ENCODE data around the gene CDKN2D.

DNA sequence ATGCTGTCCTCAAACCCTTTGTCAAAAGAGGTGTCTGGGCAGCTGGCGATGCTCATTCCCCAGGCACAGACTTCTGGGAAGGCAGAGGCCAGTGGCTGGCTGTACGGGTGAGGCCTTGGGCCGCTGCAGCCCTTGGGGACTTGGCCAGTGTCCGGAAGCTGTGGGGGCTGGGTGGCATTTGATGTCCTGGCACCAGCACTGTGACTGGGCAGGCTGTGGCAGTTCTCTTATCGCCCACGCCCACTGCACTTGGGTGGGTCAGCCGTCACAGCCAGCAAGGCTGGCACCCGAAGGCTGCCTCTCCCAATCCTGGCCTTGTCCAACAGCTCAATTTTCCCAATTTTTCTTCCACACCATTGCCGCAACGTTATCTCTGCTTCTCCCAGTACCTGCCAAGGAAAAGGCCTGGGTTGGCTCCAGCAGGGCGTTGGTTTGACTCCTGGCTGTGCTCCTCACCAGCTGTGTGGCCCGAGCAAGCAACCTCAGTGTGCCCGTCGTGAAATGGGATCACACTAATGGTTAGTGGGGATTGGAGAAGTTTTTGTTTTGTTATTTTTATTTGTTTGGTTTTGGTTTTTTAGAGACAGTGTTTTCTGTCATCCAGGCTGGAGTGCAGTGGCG lies 43.8 kb upstream of the CDKN2D start:
- TF ChIP-seq, protein P1, sequence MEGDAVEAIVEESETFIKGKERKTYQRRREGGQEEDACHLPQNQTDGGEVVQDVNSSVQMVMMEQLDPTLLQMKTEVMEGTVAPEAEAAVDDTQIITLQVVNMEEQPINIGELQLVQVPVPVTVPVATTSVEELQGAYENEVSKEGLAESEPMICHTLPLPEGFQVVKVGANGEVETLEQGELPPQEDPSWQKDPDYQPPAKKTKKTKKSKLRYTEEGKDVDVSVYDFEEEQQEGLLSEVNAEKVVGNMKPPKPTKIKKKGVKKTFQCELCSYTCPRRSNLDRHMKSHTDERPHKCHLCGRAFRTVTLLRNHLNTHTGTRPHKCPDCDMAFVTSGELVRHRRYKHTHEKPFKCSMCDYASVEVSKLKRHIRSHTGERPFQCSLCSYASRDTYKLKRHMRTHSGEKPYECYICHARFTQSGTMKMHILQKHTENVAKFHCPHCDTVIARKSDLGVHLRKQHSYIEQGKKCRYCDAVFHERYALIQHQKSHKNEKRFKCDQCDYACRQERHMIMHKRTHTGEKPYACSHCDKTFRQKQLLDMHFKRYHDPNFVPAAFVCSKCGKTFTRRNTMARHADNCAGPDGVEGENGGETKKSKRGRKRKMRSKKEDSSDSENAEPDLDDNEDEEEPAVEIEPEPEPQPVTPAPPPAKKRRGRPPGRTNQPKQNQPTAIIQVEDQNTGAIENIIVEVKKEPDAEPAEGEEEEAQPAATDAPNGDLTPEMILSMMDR (IDR thresholded peaks at IDR 0.05; ENCODE audit: poor library complexity, severe bottlenecking): no peak
- TF ChIP-seq TAF1 (IDR thresholded peaks at IDR 0.05; ENCODE audit: low read depth): no peak
